BLaER1 (cell line): ENCODE data around the gene GRK2.

Source experiments
- H3K27ac ChIP-seq: shearing (Covaris generic); formaldehyde crosslinking; 2 replicates; pipeline ENCODE4 v1.8.1; 2022
- H3K27me3 ChIP-seq: shearing (Covaris generic); formaldehyde crosslinking; 2 replicates; pipeline ENCODE4 v1.8.1; 2022
- H3K36me3 ChIP-seq: shearing (Covaris generic); formaldehyde crosslinking; 2 replicates; pipeline ENCODE4 v1.8.1; 2022
- H3K4me1 ChIP-seq: shearing (Covaris generic); formaldehyde crosslinking; 2 replicates; pipeline ENCODE4 v1.8.1; 2022
- H3K4me2 ChIP-seq: shearing (Covaris generic); formaldehyde crosslinking; 2 replicates; pipeline ENCODE4 v1.8.1; 2022
- H3K4me3 ChIP-seq: shearing (Covaris generic); formaldehyde crosslinking; 2 replicates; pipeline ENCODE4 v1.8.1; 2022
- H3K9ac ChIP-seq: shearing (Covaris generic); formaldehyde crosslinking; 2 replicates; pipeline ENCODE4 v1.8.1; 2022
- H3K9me3 ChIP-seq: shearing (Covaris generic); formaldehyde crosslinking; 2 replicates; pipeline ENCODE4 v1.8.1; 2022
- H4K20me1 ChIP-seq: shearing (Covaris generic); formaldehyde crosslinking; 2 replicates; pipeline ENCODE4 v1.8.1; 2022
- Cebpa-rat ChIP-seq: shearing (Covaris generic); IDR thresholded peaks from 2 replicates; pipeline ENCODE4 v1.8.1; 2022

The GRK2 gene

DNA sequence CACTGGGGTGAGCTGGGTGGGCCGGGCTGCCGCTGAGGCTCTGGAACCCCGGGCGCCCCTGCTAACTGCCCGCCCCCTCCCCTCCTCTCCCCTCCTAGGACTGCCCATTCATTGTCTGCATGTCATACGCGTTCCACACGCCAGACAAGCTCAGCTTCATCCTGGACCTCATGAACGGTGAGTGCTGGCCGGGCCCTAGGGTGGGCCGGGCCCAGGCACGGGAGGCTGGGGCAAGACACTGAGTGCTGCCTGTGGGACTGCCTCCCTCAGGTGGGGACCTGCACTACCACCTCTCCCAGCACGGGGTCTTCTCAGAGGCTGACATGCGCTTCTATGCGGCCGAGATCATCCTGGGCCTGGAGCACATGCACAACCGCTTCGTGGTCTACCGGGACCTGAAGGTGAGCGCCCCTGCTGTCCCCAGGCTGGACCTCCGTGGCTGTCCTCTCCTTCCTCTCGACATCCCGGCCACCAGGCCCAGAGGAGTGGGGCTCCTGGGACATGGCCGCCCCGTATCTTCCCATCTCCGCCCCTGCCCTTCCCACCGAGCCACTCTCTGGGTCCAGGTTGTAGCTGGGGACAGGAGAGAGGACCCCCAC lies 15.4 kb downstream of the GRK2 start:
- peak overlapping the region; percentile 100 for H3K9ac ChIP-seq
- peaks cover 90% of the 10 kb centered on the region for H3K36me3 ChIP-seq
- H3K4me2 ChIP-seq = peak overlapping the region; percentile 99
- H3K27me3 ChIP-seq = no peaks in the 10 kb centered on the region
- no peaks in the 10 kb centered on the region for H4K20me1 ChIP-seq
- H3K4me1 ChIP-seq = peaks cover 97% of the 10 kb centered on the region
- H3K9me3 ChIP-seq = no peaks in the 10 kb centered on the region
- peak overlapping the region; percentile 25; the same call in 1 of the 2 replicates for H3K4me3 ChIP-seq
- TF ChIP-seq Cebpa-rat = no peak
- H3K27ac ChIP-seq = peak overlapping the region; percentile 100

DNA sequence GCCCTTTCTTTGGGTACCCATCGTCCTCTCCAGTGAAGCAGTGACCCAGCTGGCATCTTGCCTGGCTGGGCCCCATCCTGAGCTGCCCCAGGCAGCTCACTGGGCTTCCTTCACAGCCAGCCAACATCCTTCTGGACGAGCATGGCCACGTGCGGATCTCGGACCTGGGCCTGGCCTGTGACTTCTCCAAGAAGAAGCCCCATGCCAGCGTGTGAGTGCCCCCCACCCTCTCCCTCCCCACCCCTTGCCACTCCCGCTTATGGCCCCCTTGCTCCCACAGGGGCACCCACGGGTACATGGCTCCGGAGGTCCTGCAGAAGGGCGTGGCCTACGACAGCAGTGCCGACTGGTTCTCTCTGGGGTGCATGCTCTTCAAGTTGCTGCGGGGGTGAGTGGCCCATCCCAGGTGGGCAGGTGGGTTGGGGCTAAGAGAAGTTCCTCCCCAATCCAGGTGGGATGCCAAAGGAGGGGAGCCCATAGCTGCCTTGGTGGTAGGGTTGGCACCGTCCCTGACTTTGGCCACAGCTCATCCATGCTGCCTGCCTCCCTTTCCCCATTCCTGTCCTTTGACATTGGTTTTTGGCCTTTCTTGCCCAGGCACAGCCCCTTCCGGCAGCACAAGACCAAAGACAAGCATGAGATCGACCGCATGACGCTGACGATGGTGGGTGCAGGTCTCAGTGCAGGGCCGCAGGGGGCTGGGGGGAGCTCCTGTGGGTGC lies 16.0 kb downstream of the GRK2 start:
- peak overlapping the region; percentile 99 for H3K4me2 ChIP-seq
- H3K4me1 ChIP-seq = peaks cover 97% of the 10 kb centered on the region
- no peak for TF ChIP-seq Cebpa-rat
- H4K20me1 ChIP-seq = no peaks in the 10 kb centered on the region
- no peaks in the 10 kb centered on the region for H3K27me3 ChIP-seq
- H3K36me3 ChIP-seq = peaks cover 97% of the 10 kb centered on the region
- H3K9me3 ChIP-seq = no peaks in the 10 kb centered on the region
- peak overlapping the region; percentile 31; the same call in 1 of the 2 replicates for H3K4me3 ChIP-seq
- H3K9ac ChIP-seq = peak overlapping the region; percentile 100
- peak overlapping the region; percentile 100 for H3K27ac ChIP-seq

GRCh38 chr11:67282876-67283371 lies 16.7 kb downstream of the GRK2 start:
- Histone ChIP-seq H4K20me1 (no peaks in the 10 kb centered on the region), H3K9ac (peak overlapping the region; percentile 100), H3K4me3 (peak overlapping the region; percentile 31; the same call in 1 of the 2 replicates), H3K4me2 (peak overlapping the region; percentile 99), H3K36me3 (peaks cover 96% of the 10 kb centered on the region), H3K27me3 (no peaks in the 10 kb centered on the region), H3K27ac (peak overlapping the region; percentile 100), H3K9me3 (no peaks in the 10 kb centered on the region), H3K4me1 (peaks cover 100% of the 10 kb centered on the region)
- TF ChIP-seq Cebpa-rat = no peak

DNA sequence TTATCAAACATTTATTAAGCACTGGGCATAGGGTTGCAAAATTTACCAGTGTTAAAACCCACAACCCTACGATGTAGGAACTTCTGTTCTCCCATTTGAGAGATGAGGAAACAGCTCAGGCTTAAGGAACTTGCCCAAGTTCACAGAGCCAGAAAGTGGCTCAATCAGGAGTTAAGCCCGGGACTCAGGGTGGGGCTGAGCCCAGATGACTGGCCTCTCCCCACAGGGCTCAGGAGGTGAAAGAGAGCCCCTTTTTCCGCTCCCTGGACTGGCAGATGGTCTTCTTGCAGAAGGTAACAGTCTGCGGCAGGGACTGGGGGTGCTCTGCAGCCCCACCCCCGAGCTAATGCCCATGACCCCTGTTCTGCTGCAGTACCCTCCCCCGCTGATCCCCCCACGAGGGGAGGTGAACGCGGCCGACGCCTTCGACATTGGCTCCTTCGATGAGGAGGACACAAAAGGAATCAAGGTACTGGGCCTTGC lies 17.2 kb downstream of the GRK2 start:
- Histone ChIP-seq H3K4me3 (peak overlapping the region; percentile 31; the same call in 1 of the 2 replicates), H3K36me3 (peaks cover 90% of the 10 kb centered on the region), H3K9me3 (no peaks in the 10 kb centered on the region), H3K27ac (peak overlapping the region; percentile 100), H4K20me1 (no peaks in the 10 kb centered on the region), H3K4me2 (peak overlapping the region; percentile 99), H3K9ac (peak overlapping the region; percentile 100), H3K4me1 (peaks cover 97% of the 10 kb centered on the region), H3K27me3 (no peaks in the 10 kb centered on the region)
- TF ChIP-seq Cebpa-rat = no peak

GRCh38 chr11:67284811-67285540 lies 18.7 kb downstream of the GRK2 start:
- H3K27ac ChIP-seq = peak overlapping the region; percentile 100
- H4K20me1 ChIP-seq = peaks cover 3% of the 10 kb centered on the region; the same call in 1 of the 2 replicates
- peak overlapping the region; percentile 51 for H3K4me3 ChIP-seq
- peak overlapping the region; percentile 100 for H3K9ac ChIP-seq
- no peaks in the 10 kb centered on the region for H3K9me3 ChIP-seq
- H3K4me2 ChIP-seq = peak overlapping the region; percentile 99
- peaks cover 86% of the 10 kb centered on the region for H3K4me1 ChIP-seq
- H3K27me3 ChIP-seq = no peaks in the 10 kb centered on the region
- TF ChIP-seq Cebpa-rat = no peak
- peaks cover 75% of the 10 kb centered on the region for H3K36me3 ChIP-seq

- Histone ChIP-seq H3K4me3 (peak overlapping the region; percentile 51), H3K4me1 (peaks cover 86% of the 10 kb centered on the region), H3K4me2 (peak overlapping the region; percentile 99), H3K27me3 (no peaks in the 10 kb centered on the region), H3K9ac (peak overlapping the region; percentile 100), H3K9me3 (no peaks in the 10 kb centered on the region), H3K36me3 (peaks cover 75% of the 10 kb centered on the region), H3K27ac (peak overlapping the region; percentile 100), H4K20me1 (peaks cover 11% of the 10 kb centered on the region; the same call in 1 of the 2 replicates)
- TF ChIP-seq Cebpa-rat = no peak
Observed at GRCh38 chr11:67285541-67286498, 19.5 kb downstream of the GRK2 start.

- peak overlapping the region; percentile 100 for H3K9ac ChIP-seq
- no peaks in the 10 kb centered on the region for H3K27me3 ChIP-seq
- no peaks in the 10 kb centered on the region for H3K9me3 ChIP-seq
- peaks cover 86% of the 10 kb centered on the region for H3K4me1 ChIP-seq
- H4K20me1 ChIP-seq = peaks cover 21% of the 10 kb centered on the region; the same call in 1 of the 2 replicates
- H3K4me3 ChIP-seq = peak overlapping the region; percentile 51
- H3K4me2 ChIP-seq = peak overlapping the region; percentile 99
- peak overlapping the region; percentile 100 for H3K27ac ChIP-seq
- peaks cover 75% of the 10 kb centered on the region for H3K36me3 ChIP-seq
- no peak for TF ChIP-seq Cebpa-rat
Observed at GRCh38 chr11:67286621-67287333, 20.5 kb downstream of the GRK2 start.
